Adipocyte (in vitro differentiated cells): Measurements from ENCODE around the gene MDFIC.

Experiments used
- DNase-seq: peaks from one replicate; pipeline ENCODE4 v3.0.0-alpha.2; 2015; ENCODE audit warnings: low read depth
- H3K27me3 ChIP-seq: replicated peaks from 2 replicates; pipeline ENCODE4 v1.7.0; 2013; ENCODE audit warnings: mild to moderate bottlenecking, low read length, moderate library complexity; ENCODE audit not compliant: control insufficient read depth, insufficient read depth
- H3K36me3 ChIP-seq: 2 replicates; pipeline ENCODE4 v1.7.0; 2013; ENCODE audit warnings: low read length, mild to moderate bottlenecking, moderate library complexity; ENCODE audit not compliant: control insufficient read depth, insufficient read depth, severe bottlenecking
- H3K4me1 ChIP-seq: 2 replicates; pipeline ENCODE4 v1.7.0; 2013; ENCODE audit warnings: mild to moderate bottlenecking, low read length, moderate library complexity; ENCODE audit not compliant: control insufficient read depth, insufficient read depth
- H3K4me3 ChIP-seq: 2 replicates; pipeline ENCODE4 v1.7.0; 2013; ENCODE audit warnings: mild to moderate bottlenecking, low read length, moderate library complexity
- H3K9ac ChIP-seq: 2 replicates; pipeline ENCODE4 v1.7.0; 2013; ENCODE audit warnings: mild to moderate bottlenecking, low read length, moderate library complexity
- H3K9me3 ChIP-seq: 2 replicates; pipeline ENCODE4 v1.7.0; 2013; ENCODE audit warnings: mild to moderate bottlenecking, low read length, moderate library complexity; ENCODE audit not compliant: control insufficient read depth

MDFIC gene

GRCh38 chr7:114928060-114928459, 6.2 kb downstream of the MDFIC start:
- Histone ChIP-seq H3K9ac (no peak overlapping the region), H3K9me3 (no peaks in the 10 kb centered on the region), H3K36me3 (peaks cover 27% of the 10 kb centered on the region), H3K4me1 (peaks cover 82% of the 10 kb centered on the region), H3K4me3 (no peak overlapping the region), H3K27me3 (no peaks in the 10 kb centered on the region)
- DNase-seq = no peak

DNA sequence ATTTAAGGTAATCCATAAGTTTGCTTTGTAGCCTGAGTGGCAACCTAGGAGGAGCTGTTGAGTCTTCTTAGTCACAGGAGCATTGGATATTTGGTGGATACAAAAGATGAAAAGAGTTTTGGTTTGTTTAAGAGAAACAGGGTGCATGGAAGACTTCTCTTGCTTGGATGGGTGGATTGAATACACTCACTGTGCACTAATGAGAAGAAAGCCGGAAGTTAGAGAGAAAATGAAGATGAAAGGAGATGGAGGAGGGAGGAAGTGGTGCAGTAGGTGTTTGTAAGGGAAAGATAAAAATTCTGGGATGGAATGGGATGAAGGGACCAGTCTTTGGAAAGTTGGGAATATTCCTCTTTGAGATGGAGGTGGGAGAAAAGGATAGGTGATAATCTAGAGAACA, 7.7 kb downstream of the MDFIC start:
- Histone ChIP-seq H3K4me1 (peaks cover 86% of the 10 kb centered on the region), H3K9me3 (no peaks in the 10 kb centered on the region), H3K4me3 (peak overlapping the region; percentile 65), H3K9ac (no peak overlapping the region), H3K27me3 (no peaks in the 10 kb centered on the region), H3K36me3 (peaks cover 34% of the 10 kb centered on the region)
- no peak for DNase-seq

DNA sequence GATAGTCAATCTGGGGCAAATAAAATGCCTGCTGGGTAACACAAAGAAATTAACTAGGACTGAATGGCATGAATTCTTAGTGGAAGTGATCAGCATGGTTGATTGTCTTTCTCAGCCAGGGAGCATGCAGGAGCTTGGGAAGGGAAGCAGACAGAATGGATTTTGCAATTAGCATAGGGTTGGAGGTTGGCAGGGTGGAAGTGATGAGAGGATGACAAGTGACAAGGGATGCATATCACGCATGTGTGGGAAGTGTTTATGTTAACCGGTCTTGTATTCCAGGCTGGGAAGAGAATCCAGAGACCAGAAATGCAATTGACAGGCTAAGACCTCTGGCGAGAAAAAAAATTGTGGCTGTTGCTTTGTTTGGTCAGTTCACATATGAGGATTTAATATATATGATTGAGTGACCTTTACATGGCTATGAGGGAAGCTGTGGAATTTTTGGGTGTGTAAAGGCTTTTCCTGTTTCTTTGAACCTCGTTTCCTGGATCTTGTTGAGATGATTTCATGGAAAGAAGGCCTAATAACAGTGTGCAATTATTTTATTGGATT, 8.3 kb downstream of the MDFIC start:
- Histone ChIP-seq H3K9ac (peak overlapping the region; percentile 70), H3K27me3 (no peaks in the 10 kb centered on the region), H3K4me3 (peak overlapping the region; percentile 65), H3K4me1 (peaks cover 85% of the 10 kb centered on the region), H3K36me3 (peaks cover 34% of the 10 kb centered on the region), H3K9me3 (no peaks in the 10 kb centered on the region)
- DNase-seq = peak; percentile 33

DNA sequence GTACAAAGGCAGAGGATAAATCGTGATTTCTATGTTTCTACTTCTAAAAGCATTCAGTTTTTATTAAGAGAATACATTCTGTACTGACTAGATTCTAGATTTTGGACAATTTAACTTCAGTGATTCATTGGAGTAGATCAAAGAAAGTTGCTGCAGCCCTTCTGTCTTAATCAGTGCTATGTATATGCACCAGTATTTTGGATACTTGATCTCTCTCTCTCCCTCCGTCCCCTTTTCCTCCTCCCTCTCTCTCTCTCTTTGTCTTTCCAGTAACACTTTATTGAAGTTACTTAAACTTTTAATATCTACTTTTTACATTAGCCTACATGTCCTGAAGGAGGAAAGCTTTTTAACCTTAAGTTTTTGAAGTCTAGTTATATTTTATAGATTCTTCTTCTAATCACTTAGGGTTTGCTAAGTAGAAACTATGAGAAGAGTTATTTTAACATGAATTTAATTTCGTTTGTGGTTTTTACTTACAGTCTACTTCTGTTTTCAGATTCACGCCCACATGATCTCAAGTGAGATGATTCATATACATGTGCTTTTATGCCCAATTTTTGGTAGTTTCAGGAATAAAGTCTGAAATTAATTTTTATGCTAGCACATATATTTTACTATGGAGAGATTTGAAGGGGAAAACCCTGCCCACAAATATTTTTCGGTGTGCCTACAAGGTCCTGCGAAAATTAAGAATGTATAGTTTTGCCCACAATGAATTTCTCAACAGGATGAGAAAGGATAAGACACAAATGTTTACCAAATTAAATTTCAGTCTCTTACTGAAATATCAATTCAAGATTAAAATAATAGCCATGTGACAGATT, 9.1 kb downstream of the MDFIC start:
- peak overlapping the region; percentile 70 for H3K9ac ChIP-seq
- no peaks in the 10 kb centered on the region for H3K9me3 ChIP-seq
- peaks cover 30% of the 10 kb centered on the region for H3K36me3 ChIP-seq
- peaks cover 85% of the 10 kb centered on the region for H3K4me1 ChIP-seq
- H3K4me3 ChIP-seq = peak overlapping the region; percentile 65
- no peaks in the 10 kb centered on the region for H3K27me3 ChIP-seq
- DNase-seq = peak; percentile 74

- peaks cover 85% of the 10 kb centered on the region for H3K4me1 ChIP-seq
- no peak for DNase-seq
- H3K9me3 ChIP-seq = no peaks in the 10 kb centered on the region
- H3K27me3 ChIP-seq = no peaks in the 10 kb centered on the region
- peak overlapping the region; percentile 42 for H3K4me3 ChIP-seq
- peaks cover 24% of the 10 kb centered on the region for H3K36me3 ChIP-seq
- H3K9ac ChIP-seq = peak overlapping the region; percentile 70
These were observed 9.7 kb downstream of the MDFIC start for GRCh38 chr7:114931656-114932011.

GRCh38 chr7:114932991-114933390, 11.1 kb downstream of the MDFIC start:
- Histone ChIP-seq H3K4me1 (peaks cover 92% of the 10 kb centered on the region), H3K36me3 (peaks cover 14% of the 10 kb centered on the region), H3K9me3 (no peaks in the 10 kb centered on the region), H3K9ac (no peak overlapping the region), H3K4me3 (no peak overlapping the region), H3K27me3 (no peaks in the 10 kb centered on the region)
- peak; percentile 19 for DNase-seq

- Histone ChIP-seq H3K4me1 (peaks cover 85% of the 10 kb centered on the region), H3K36me3 (peaks cover 11% of the 10 kb centered on the region), H3K9me3 (no peaks in the 10 kb centered on the region), H3K27me3 (no peaks in the 10 kb centered on the region), H3K4me3 (no peak overlapping the region), H3K9ac (peak overlapping the region; percentile 9)
- DNase-seq = no peak
These were observed 11.8 kb downstream of the MDFIC start for GRCh38 chr7:114933658-114934057.

GRCh38 chr7:114934086-114934485, 12.2 kb downstream of the MDFIC start:
- peaks cover 11% of the 10 kb centered on the region for H3K36me3 ChIP-seq
- DNase-seq = no peak
- peaks cover 87% of the 10 kb centered on the region for H3K4me1 ChIP-seq
- H3K27me3 ChIP-seq = no peaks in the 10 kb centered on the region
- peak overlapping the region; percentile 33 for H3K4me3 ChIP-seq
- H3K9ac ChIP-seq = peak overlapping the region; percentile 9
- H3K9me3 ChIP-seq = no peaks in the 10 kb centered on the region

GRCh38 chr7:114934713-114935112, 12.8 kb downstream of the MDFIC start:
- DNase-seq = peak; percentile 76
- H3K9ac ChIP-seq = peak overlapping the region; percentile 68
- H3K27me3 ChIP-seq = no peaks in the 10 kb centered on the region
- peak overlapping the region; percentile 33 for H3K4me3 ChIP-seq
- H3K9me3 ChIP-seq = no peaks in the 10 kb centered on the region
- H3K36me3 ChIP-seq = peaks cover 11% of the 10 kb centered on the region
- peaks cover 89% of the 10 kb centered on the region for H3K4me1 ChIP-seq

- H3K27me3 ChIP-seq = no peaks in the 10 kb centered on the region
- peak overlapping the region; percentile 68 for H3K9ac ChIP-seq
- peaks cover 87% of the 10 kb centered on the region for H3K4me1 ChIP-seq
- no peaks in the 10 kb centered on the region for H3K9me3 ChIP-seq
- DNase-seq = no peak
- H3K36me3 ChIP-seq = peaks cover 10% of the 10 kb centered on the region
- H3K4me3 ChIP-seq = no peak overlapping the region
These were observed 14.6 kb downstream of the MDFIC start for GRCh38 chr7:114936471-114936870.

DNA sequence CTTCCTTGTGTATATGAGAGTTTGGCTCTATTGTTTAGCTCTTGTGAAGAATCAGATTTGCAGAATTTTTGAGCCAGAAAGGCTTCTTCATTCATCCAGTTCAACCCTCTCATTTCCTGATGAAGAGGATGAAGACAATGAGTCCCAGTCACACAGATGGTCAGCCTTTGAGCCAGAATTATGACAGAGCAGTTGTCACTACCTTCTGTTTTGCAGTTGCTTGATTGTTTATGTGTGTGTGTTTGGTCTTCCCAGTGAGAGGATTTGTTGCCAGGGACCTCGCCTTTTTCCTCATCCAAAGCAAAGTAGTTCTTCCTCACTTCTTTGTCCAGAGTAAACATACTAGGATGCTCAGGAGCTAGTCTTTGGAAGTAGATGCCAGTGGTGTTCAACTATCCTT, 15.6 kb downstream of the MDFIC start:
- Histone ChIP-seq H3K36me3 (peaks cover 18% of the 10 kb centered on the region), H3K4me3 (no peak overlapping the region), H3K27me3 (no peaks in the 10 kb centered on the region), H3K9ac (no peak overlapping the region), H3K4me1 (peaks cover 82% of the 10 kb centered on the region), H3K9me3 (no peaks in the 10 kb centered on the region)
- DNase-seq = no peak
